ENCODE results near the gene KRT35.

KRT35 gene

DNA sequence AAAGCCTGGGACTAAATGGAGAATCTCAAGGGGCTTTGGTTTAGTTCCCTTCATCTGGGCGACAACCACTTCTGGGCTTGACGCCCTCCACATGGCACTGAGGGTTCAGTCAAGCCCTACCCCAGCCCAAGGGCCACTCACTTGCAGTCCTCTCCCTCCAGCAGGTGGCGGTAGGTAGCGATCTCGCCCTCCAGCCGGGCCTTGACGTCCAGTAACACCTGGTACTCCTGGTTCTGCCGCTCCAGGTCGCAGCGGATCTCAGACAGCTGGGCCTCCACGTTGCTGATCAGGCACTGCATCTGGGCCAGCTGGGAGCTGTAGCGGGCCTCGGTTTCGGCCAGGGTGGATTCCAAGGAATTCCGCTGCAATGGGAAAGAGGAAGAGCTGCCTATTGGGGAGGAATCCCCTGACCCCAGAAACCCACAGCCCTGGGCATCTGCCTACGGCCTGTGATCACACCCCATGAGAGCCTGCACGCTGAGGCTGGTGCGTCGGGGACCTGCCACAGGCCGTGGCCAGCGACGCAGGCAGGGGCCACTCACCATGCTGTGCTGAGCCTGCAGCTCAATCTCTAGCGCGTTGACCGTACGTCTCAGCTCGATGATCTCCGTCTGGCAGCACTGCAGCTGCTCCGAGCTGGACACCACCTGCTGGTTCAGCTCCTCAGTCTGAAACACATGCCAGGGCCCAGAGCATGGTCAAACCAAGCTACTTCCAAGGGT is 6.0 kb upstream of the KRT35 start:
- no peak for DNase-seq (ENCODE audit: low spot score)

DNA sequence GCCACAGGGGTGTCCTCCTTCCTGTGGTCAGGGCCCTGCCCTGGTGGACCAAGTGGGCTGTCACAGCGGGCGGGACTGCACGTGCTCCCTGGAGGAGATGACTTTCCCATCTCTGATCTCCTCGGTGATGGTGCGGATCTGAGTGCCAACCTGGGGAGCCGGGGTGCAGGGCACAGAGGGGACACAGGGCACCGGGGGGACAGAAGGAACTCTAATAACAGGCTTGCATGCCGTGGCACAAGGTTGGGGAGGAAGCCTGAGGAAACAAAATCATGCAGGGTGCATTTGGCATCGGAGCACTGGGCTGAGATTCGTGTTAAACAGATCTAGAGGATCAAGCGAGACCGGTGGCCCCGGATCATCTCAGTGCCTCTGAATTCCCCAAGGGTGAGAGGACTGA is 5.4 kb upstream of the KRT35 start:
- DNase-seq (ENCODE audit: low spot score), result no peak

DNA sequence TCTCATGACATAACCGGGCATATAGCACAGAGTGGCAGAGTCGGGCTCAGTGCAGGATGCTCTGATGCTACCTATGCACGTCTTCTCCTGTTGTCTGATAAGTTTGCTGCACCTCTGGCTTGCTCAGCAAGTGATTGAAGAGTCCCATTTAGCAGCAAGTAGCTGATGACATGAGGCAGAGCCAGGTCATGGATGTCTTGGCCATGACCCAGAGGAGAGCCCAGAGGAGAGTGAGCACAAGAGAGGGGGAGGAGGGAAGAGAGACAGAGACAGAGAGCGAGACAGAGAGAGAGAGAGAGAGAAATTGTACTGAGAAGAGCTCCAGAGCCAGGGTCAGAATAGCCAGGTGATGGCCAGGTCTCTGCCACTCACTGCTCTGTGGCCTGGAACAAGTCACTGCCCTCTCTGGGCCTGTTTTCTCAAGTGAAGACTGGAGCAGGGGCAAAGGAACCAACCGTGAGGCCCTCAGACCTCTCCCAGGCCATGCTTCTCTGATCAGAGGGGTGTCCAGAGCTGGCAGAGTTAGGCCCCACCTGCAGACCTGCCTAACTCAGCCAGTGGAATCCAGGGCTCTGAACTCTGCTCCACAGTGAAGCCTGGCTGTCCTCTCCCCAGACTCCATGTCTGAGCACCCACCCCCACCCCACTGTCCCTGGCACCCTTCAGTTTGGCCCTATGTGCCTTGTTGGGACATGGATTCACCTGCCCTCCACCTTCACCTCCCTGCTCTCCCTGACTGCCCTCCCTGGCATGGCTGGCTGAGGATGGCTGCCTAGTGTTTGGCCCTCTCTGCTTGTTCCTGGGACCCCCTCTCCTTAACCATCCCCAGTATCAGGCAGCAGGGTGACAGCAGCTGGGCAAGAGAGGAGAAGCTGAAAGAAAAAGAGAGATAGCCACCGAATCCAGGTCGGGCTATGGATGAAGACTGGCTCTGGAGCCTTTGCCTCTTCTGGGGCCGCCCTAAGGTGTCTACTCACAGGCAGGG is 4.3 kb upstream of the KRT35 start:
- DNase-seq (ENCODE audit: low spot score), result no peak

DNA sequence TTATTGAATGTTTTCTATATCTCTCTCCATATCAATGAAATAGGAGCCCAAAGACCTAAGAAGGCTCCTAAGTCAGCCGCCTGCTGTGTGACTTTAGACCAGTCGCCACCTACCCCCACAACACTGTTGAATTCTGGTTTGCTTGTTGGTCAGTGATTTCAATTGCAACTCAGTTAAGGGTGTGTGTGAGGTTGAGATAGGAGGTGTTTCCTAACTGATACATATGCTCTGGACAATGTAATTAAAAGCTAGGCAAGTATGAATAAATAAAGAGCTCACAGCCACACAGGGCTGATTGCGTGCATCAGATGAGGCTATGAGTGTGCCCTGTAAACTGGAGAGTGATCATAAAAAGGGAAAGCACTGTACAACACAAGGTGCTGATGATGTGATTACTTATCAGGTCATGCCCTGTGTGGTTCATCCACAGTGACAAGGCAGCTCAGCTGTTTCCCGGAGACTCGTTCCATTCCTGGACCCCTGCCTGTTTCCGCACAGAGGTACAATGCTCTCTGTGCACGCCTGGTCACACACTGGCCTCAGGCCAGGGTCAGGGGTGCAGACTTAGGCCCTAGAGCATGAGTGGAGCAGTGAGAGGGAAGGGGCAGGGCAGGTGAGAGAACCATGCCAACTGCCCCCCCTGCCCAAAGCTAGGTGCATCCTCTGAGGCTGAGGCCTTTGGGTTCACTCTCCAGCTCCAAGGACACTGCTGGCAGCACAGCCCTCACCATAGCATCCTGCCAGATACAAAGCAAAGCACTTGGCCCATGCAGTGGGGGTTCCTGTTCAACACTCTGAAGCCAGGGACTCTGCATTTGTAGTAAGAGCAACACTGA is 3.3 kb upstream of the KRT35 start:
- peak; percentile 72 for DNase-seq (ENCODE audit: low spot score)

DNA sequence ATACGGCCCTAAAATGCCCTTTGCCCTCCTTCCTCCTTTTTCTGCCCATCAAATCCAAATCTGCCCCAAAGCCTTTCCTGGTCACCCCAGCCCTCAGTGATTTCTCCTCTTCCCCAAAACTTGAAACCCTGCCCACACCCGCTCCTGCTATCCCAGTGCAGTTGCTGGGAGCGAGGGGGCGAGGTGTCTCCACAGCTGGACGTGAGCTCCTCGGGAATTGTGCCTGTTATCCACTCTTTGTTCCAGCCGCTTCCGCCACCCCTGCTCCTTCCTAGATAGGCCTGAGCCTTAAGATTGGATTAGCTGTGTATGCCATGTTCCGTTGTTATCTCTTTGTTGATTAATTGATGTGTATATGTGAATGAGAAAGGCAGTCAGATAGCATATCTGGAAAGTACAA is 2.6 kb upstream of the KRT35 start:
- no peak for DNase-seq (ENCODE audit: low spot score)

DNA sequence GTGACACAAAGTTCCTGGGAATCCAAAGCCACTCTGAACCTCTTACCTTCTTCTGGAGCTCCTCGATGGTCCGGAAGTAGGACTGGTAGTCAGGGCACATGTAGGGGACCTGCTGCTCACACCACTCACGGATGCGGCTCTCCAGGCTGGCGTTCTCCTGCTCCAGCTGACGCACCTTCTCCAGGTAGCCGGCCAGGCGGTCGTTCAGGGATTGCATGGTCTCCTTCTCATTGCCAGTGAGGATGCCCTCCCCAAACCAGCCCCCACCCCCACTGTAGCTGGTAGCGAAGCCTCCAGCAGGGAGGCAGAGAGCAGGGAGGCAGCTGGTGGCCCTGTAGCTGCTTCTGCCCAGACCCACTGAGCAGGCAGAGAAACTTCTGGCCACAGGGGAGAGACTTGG is 370 bp downstream of the KRT35 start:
- no peak for DNase-seq (ENCODE audit: low spot score)

DNA sequence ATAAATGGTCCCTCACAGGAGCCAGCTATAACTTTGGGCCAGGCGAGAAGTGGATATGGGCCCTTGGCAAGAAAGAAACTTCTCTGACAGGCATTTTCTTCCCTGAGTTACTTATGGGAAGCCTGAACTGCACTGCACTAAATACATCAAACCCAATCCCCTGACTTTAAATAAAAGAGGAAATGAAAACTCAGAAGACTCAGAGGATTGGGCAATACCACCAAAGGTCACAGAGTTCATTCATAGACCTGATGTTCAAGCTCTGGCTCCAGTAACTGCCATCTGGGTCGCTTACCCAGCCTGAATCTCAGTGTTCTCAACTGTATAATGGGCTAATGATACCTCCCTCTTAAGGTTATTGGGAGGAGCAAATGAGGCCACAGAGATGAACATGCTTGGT is 815 bp downstream of the KRT35 start:
- DNase-seq (ENCODE audit: low spot score), result no peak

DNA sequence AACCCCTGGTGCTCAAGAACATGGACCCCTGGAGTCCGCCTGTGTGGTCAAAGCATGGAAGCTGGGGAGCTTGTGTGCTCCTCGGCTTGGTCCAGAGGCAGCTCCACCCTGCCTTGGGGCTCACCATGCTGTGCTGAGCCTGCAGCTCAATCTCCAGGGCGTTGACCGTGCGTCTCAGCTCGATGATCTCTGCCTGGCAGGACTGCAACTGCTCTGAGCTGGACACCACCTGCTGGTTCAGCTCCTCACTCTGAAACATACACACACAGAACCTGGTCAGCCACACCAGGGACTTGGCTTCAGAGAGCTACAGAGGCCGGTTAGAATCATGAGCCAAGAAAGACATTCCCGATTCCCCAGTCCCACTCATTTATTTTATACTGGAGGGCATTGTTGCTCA is 2.7 kb downstream of the KRT35 start:
- DNase-seq (ENCODE audit: low spot score), result peak; percentile 29

DNA sequence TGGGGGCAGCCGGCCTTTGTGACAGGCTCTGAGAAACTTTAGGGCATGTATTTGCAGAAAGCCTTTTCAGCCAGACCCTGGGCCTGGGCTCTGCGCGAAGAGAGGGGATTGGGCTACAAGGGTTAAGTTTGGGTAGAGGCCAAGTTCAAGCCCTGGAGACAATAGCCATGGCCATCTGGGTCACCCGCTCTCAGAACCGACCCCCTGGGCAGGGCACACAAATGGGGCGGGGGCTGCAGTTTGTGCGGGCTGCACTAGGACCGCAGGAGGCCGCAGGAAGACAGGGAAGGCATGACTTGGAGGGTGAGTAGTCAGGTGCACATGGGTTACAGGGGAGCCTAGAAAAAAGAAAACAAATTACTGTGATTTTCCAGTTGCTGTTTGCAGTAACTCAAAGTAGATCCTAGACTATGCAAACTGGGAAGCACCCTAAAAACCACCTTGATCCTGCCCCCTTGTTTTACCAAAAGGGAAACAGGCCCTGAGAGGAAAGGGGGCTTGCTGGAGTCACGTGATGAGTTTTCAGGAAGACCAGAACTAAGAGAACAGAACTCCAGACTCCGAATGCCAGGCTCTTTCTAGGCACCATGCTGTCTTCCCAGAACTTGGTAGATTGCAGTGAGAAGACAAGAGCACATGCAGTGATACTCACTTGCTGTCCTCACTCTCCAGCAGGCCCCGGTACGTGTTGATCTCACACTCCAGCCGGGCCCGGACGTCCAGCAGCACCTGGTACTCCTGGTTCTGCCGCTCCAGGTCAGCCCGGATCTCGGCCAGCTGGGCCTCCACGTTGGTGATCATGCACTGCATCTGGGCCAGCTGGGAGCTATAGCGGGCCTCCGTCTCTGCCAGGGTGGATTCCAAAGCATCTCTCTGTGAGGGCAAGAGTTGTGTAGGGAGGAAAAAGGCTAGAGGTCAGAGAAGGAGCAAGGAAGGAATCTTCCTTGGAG is 3.8 kb downstream of the KRT35 start:
- DNase-seq (ENCODE audit: low spot score), result no peak

DNA sequence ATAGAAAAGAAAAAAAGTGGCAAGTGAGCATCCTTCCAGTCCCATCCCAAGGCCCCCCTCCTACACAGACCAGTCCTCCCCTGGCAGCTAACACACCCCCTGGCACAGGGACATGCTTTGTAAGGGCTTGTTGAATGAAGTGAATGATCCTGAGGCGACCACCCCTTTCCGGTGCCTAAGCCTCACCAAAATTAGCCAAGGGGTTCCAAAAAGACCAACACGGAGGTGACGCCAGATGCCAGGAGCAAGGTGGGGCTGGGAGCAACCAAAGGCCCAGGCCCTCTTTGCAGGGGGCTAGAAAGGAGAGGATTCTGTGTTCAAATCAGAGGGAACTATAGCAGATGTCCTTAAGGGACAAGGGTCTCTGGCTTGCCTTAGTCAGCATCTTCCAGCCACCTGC is 5.5 kb downstream of the KRT35 start:
- no peak for DNase-seq (ENCODE audit: low spot score)

DNA sequence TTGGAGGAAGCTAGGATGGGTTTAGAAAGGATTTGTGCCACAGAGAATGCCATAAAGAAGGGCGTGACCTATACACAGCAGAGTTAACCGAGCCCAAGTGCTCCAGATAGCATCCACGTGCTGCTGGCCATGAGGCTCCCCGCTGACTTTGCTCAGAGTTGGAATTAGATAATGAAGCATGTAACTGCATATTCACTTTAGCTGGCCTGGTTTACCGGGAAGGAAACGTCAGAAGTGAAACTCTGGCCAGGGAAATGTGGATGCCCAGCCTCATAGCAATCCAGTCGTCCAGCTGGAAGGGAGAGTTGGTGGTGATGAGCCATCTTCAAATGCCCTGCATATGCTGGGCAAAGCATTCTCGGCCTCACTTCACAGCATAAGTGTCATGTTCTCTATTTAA is 6.1 kb downstream of the KRT35 start:
- no peak for DNase-seq (ENCODE audit: low spot score)

DNA sequence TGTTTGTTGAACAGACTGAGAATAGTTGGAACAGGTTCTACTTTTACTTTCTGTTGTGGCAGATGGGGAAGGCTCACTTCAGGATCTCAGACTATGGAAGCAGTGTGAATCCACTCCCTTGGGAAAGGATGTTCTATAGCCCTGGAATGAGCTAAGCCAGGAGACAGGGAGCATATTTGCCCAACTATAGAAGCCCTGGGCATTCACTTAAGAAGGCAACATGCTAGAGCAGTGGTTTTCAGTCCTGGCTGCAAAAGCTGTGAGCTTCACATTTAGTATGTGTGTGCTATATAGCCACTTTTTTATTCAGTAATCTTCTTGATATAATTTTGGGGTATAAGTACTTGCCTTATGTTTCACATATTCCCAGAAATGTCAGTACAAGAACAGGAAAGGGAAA is 12.6 kb downstream of the KRT35 start:
- DNase-seq (ENCODE audit: low spot score), result no peak

DNA sequence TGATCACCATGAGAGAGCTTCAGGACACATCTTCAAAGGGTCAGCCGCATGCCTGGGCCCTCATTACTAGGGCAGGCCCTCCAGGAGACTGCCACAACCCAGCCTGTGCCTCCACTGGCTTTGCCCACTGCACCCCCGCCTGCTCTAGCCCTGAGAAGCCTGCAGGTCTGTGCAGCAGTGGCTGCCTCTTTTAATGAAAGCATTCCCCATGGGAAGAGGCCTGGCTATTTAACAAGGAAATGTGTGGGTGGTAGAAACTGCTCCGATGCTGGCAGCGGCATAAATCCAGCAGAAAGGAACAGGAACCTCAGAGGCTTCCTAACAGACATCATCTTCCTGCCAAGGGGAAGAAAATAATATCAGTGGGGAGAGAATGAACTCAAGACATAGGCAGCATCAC is 13.4 kb downstream of the KRT35 start:
- no peak for DNase-seq (ENCODE audit: low spot score)

DNA sequence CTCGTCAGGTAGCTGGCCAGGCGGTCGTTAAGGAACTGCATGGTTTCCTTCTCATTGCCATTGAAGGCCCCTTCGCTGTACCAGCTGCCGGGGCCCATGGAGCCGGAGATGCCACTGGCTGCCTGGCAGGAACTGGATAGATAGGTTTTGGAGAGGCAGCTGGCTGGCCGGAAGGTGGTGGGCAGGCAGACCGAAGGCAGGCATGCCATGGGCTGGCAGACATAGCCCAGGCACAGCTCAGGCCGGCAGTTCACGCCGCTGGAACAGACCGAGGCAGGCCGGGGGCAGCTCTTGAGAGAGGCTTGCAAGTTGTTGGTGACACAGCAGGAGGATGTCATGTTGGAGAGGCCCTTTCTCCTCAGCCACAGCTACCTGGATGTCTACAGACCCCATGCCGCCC is 14.0 kb downstream of the KRT35 start, which contains the start of gene KRT32:
KRT32 (minus strand) TSS at position 399 of the 400 bp plus-strand sequence; CDS start at position 338, 61 bp downstream.
- DNase-seq (ENCODE audit: low spot score), result no peak

DNA sequence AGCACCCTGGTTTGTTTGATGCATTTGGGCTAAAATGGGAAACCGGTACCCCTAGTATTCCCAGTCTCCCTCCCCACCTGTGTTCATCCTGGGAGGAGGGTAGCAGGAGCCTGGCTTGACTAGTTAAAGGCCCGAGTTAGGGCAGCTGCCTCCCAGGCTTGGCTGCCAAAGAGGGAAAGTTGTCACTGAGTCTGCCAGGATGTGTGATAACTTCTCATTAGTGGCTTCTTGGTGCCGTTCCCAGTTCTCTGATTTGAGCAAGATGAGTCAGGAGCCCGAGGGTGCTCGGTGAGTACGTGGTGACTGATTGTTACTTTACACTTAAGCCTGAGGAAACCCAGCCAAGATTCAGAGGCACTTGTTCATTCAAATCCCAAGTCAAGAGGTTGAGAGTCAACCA is 16.3 kb downstream of the KRT35 start:
- peak; percentile 92 for DNase-seq (ENCODE audit: low spot score)

DNA sequence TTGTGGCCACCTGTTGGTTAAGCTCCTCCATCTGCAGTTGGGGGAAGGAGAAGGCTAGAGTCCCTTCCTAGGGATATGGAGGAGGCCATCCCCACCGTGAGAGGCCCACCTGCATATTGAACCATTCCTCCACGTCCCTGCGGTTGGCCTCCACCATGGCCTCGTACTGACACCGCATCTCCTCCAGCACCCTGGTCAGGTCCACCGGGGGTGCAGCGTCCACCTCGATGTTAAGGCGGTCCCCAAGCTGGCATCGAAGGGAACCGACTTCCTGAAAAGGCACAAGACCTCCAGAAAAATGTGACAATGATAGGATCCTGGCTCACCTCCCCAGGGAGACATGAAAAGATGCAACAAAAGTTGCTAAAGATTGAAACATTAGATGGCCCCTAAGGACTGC is 16.8 kb downstream of the KRT35 start:
- DNase-seq (ENCODE audit: low spot score), result no peak

DNA sequence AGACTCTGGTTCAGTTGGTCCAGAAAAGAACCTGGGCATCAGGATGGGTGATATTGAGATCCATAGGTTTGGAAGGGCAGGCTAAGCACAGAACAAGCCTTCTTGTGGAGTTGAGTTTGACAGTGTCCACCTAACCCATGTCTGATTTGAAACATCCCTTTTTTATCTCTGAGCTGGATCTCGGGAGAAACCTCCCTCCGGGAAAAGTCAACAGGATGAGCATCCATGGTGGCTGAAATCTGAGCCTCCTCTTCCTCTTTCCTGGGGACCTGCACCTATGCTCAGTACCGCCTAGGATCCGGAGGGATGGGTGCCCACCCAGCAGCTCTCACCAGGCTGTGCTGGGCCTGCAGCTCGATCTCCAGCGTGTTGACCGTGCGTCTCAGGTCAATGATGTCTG is 17.2 kb downstream of the KRT35 start:
- no peak for DNase-seq (ENCODE audit: low spot score)

DNA sequence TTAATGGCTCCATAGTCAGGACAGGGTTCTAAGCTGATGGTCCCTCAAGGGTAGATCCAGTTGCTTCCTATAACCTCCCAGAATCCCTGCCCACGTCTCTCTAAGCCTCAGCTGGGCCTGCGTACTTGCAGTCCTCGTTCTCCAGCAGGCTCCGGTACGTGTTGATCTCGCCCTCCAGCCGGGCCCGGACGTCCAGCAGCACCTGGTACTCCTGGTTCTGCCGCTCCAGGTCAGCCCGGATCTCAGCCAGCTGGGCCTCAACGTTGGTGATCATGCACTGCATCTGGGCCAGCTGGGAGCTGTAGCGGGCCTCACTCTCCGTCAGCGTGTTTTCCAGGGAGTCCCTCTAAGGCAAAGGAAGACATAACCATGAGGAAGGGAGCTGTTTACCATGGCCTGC is 18.2 kb downstream of the KRT35 start:
- no peak for DNase-seq (ENCODE audit: low spot score)

DNA sequence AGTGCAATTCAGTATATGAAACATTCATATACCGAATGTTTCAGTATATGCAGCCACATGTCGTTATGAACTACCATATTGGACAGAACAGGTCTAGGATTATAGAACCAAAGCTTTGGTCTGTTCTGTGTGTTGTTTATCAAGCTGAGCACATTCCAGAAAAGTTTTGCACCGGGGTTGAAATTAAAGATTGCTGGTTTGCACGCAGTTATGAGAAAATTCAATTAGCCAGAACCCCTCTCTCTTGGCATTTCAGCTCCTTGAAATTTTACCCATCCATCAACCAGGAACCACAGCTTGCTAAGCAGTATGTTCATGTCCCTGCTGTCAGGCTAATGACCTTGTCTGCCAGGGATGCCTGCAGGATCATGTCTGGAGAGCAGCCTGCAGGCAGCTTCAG is 23.3 kb downstream of the KRT35 start:
- DNase-seq (ENCODE audit: low spot score), result no peak

DNA sequence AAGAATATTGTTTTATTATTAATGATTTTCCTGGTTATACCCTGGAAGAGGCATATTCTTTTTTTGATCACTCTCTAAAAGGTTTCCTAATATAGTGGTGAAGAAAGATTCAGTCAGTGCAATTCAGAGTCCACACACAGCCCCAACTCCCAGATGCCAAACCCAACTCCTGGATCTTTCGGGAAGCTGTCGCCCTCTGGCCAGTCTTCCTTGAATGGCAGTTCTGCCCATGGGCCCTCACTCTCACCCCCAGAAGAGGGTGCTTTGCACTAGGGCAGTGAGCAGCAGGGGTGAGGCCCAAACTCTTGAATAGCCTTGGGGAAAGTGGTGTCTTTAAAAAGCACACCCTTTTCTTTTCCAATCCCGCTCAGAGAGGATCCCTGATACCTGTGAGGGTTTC is 24.7 kb downstream of the KRT35 start:
- peak; percentile 4 for DNase-seq (ENCODE audit: low spot score)

DNA sequence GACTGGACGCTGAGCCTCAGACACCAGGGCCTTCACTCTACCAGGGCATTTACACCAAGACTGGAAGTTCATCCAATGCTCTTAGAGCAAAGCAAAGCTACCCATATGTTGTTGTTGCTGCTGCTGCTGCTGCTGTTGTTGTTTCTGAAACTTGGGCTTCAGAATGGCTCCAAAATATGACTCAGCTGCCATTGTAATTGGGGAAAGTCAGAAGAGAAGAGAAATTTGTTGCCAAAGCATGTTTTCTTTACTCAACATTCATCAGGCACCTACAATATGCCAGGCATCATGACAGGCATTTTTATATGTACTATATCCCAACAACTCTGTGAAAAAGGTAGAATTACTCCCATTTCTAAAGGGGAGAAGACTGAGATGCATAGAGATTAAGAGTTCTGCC is 25.7 kb downstream of the KRT35 start:
- no peak for DNase-seq (ENCODE audit: low spot score)
